T-helper 9 cell (primary cell): ENCODE data around the gene AUH.
"Not testable (repeated sequence)": the region's sequence is repeated elsewhere in the genome, so short reads cannot be mapped to it uniquely, and the experiment has no call there.

ENCODE experiments used
- DNase-seq: peaks from one replicate; pipeline ENCODE4 v3.0.0-alpha.2; 2020

Gene AUH

DNA sequence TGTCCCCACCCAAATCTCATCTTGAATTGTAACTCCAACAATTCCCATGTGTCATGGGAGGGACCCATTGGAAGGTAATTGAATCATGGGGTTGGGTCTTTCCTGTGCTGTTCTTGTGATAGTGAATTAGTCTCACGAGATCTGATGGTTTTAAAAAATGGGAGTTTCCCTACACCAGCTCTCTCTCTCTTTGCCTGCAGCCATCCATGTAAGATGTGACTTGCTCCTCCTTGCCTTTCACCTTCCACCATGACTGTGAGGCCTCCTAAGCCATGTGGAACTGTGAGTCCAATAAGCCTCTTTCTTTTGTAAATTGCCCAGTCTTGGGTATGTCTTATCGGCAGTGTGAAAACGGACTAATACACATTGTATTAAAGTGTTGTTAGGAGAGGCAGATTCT lies 16.3 kb upstream of the AUH start:
- DNase-seq, result not testable (repeated sequence)

DNA sequence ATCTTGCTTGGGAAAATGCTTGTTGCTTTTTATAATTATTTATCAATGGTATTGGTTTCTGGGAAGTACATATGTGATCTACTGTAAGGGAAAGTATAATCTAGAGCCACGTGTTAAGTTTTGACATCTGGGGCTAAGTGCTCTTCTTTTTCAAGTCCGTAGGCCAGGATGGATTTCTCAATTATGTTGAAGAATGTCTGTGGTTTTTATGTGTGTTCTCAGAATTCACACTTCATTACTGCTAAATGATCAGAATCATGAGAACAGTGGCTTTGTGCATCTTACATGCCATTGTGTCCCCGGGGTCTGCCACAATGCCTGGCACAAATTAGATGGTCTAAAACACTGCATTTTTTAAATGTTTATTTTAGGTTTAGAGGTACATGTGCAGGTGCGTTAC lies 14.5 kb upstream of the AUH start:
- no peak for DNase-seq

DNA sequence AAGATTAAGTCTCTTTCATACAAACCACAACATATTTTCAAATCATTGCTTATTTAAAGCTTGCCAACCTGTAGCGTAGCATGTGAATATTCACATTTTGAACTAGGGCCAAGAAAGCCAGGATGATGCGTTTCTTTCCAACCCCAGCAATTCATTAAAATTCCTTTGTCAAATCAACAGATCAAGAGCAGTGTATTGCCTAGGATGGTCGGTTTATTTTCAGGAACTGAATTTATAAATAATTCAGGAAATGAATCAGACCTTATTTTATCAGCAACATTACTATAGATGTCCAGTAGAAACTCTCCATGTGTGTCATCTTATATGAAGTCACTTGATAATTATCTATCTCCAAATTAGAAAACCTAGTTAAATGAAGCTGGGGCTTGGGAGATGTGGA lies 13.2 kb upstream of the AUH start:
- no peak for DNase-seq

GRCh38 chr9:91371894-91372293 lies 10.2 kb upstream of the AUH start:
- DNase-seq, result no peak

DNA sequence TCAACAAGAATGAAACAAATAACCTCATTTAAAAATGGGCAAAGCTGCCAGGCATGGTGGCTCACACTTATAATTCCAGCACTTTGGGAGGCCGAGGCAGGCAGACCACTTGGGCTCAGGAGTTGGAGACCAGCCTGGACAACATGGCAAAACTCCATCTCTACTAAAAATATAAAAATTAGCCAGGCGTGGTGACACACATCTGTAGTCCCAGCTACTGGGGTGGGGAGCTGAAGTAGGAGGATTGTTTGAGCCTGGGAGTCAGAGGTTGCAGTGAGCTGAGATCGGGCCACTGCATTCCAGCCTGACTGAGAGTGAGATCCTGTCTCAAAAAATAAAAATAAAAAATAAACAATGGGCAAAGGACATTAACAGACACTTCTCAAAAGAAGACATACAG lies 8.3 kb upstream of the AUH start:
- not testable (repeated sequence) for DNase-seq

- no peak for DNase-seq
Measured at GRCh38 chr9:91364702-91365101, 3.0 kb upstream of the AUH start.

DNA sequence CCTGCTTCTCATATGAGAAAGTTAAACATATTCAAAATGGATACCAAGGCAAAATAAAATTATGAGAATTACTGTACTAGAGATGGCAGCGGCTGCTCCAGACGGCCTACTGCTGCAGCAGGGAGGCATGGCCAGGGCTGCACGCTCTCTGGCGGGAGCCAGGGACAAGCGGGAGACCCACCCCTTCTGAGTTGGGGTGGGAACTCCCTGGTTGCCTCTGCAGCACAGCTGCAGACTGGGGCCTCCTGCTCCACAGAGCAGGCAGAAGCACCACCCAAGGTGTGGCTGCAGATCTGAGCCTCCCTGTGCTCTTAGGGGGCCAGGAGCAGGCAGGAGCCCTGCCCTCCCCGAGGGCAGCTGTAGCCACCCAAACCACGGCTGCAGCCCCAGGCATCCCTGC lies 2.3 kb upstream of the AUH start:
- no peak for DNase-seq

DNA sequence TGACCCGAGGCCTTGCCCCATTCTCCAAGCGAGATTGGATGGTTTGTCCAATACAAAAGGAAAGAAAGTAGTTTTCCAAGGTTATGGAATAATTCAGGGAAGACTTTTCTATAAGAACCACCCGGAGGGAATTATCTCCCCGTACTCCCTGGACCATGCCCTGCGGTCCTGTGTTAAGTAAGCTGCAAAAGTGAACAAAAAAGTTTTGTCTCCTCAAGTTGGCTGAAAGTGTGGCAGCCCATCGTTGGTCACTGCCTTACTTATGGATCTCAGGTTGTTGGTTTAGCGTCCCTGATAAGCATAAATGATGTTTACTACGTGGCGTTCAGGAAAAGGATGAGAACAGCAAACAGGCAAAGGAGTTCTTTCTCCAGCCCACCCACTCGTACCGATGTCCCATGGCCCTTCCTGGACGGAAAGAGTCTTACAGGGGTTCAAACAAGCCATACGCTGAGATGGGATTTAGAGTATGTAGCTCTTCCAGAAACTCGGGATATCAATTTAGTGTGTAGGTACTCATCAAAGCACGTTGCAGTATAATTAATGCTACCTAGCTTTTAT lies 413 bp upstream of the AUH start:
- DNase-seq, result no peak

- DNase-seq, result no peak
Measured at GRCh38 chr9:91360551-91361290, 997 bp downstream of the AUH start.

- DNase-seq, result no peak
Measured at GRCh38 chr9:91359734-91360470, 1.8 kb downstream of the AUH start.

DNA sequence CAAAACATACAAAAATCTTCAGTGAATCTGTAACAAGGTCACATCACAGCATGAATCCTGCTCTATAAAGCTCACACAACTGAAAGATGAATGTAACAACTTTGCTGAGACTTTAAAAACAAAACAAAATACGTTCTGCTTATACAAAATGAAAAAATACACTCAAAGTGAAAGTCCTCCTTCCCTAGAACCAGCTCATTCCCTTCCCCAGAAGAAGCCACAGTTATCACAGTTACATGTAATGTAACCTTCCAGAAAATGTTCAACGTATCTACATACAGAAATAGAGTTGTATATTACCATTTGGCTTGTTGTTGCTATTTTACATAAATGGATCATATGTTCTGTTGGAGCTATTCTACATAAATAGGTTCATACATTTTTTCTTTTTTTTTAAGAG lies 2.6 kb downstream of the AUH start:
- DNase-seq, result no peak

- DNase-seq, result no peak
Measured at GRCh38 chr9:91354881-91355280, 6.8 kb downstream of the AUH start.

- no peak for DNase-seq
Measured at GRCh38 chr9:91349115-91349555, 12.6 kb downstream of the AUH start.

- no peak for DNase-seq
Measured at GRCh38 chr9:91348191-91348807, 13.4 kb downstream of the AUH start.

DNA sequence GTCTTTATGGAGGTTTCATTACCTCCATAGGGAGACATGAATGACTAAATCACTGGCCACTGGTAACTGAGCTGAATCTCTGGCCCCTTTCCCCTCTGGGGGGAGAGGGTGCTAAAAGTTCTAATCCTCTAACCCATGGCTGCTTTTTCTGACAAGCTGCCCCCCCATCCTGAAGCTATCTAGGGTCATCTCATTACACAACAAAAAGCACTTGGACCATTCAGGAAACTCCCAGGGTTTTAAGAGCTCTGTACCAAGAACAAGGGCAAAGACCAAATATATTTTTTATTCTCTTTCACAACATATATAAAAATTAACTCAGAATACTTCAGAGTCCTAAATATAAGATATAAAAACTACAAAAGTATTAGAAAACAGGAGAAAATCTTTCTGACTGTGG lies 14.3 kb downstream of the AUH start:
- no peak for DNase-seq

DNA sequence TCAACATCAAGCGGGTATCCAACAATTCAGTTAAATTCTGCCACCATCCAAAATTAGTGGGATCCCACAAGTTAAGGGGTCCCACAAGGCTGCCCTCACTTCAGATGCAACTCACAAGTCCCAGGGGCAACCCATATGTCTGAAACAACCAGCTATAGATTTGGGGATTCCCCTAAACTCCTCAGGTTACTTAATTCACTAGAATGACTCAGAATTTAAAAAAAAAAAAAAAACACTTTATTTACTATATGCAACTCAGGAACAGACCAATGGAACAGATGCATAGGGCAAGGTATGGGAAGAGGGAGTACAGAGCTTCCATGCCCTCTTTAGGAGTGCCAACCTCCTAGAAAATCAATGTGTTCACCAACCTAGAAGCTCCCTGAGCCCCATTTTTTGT lies 15.1 kb downstream of the AUH start:
- DNase-seq, result no peak

DNA sequence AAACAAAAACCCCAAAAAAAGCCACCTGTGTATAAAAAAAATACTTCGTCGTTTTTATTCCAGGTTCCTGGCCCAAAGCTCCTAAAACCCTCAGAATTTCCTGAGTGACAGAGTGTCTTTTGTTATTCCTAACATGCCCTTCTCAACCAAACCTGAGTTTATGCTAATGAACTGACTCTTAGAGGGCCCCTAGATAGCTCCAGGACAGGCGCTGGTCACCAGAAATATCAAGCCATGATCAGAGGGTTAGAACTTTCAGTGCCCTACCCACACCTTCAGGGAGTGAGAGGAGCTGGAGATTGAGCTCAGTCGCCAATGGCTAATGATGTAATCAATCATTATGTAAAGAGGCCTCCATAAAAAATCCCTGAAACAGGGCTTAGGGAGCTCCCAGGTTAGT lies 15.7 kb downstream of the AUH start:
- DNase-seq, result no peak

- no peak for DNase-seq
Measured at GRCh38 chr9:91342575-91342974, 19.1 kb downstream of the AUH start.

- DNase-seq, result no peak
Measured at GRCh38 chr9:91341749-91342148, 20.0 kb downstream of the AUH start.

- DNase-seq, result no peak
Measured at GRCh38 chr9:91341258-91341746, 20.4 kb downstream of the AUH start.

- DNase-seq, result no peak
Measured at GRCh38 chr9:91340395-91340967, 21.2 kb downstream of the AUH start.

DNA sequence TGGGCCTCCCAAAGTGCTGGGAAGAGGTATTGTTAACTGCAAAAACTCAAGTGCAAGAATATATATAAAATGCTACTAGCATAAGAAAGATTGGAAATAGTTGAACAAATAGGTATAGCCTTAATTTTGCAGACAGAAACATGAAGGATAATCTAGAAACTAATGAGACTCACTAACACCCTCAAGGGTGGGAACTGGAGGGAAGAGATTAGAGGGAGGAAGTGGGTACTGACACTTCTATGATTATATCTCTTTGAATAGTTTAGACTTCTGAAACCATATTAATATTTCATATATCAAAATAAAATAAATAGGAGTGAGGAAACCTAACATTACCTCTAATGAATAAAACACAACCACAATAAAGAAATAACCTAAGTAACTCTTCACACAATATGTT lies 23.0 kb downstream of the AUH start:
- no peak for DNase-seq

- DNase-seq, result no peak
Measured at GRCh38 chr9:91336786-91337185, 24.9 kb downstream of the AUH start.
